B cell (primary cell): ENCODE data around the gene LILRB3. TPM values are rescaled to one million over a fixed set of nuclear protein-coding genes. Genes with fewer than 3 reads are reported as not detected.
"Not testable (repeated sequence)": the region's sequence is repeated elsewhere in the genome, so short reads cannot be mapped to it uniquely, and the experiment has no call there.

Experiments used
- ATAC-seq: fragments of 200-7000 bp; cut with Tn5 transposase; one replicate; pipeline ENCODE4 v1.10.0; 2021; ENCODE audit warnings: low read depth, mild to moderate bottlenecking, moderate number of reproducible peaks, moderate library complexity
- CTCF ChIA-PET: fragments of 350-600 bp; sonication (Branson Sonifier 250); formaldehyde crosslinking; loops from one replicate; lab custom pipeline; 2021; ENCODE audit warnings: antibody characterized with exemption, inconsistent platforms; lab: Charles Lee
- POLR2A ChIA-PET: fragments of 350-600 bp; sonication (Branson Sonifier 250); formaldehyde crosslinking; loops from one replicate; lab custom pipeline; 2021; ENCODE audit warnings: antibody characterized with exemption; lab: Charles Lee
- DNase-seq: peaks from one replicate; pipeline ENCODE4 v3.0.0; 2013
- H2AFZ ChIP-seq: 2 replicates; pipeline ENCODE4 v1.6.1; 2012; ENCODE audit warnings: mild to moderate bottlenecking, low read depth, low read length; ENCODE audit not compliant: insufficient read depth, poor library complexity, severe bottlenecking
- H3K27ac ChIP-seq, 2 donors: 1 replicate in 1 of 2; 2 replicates in 1 of 2; pipeline ENCODE4 v1.5.1; 2012 to 2013; ENCODE audit warnings: low read length in 2 of 2, mild to moderate bottlenecking in 2 of 2, moderate library complexity in 1 of 2
- H3K27me3 ChIP-seq, 4 experiments: fragments of 200-600 bp in 1 of 4; sonication (generic) in 1 of 4; replicated peaks in 1 of 4; 1 replicate in 2 of 4; 2 replicates in 2 of 4; pipeline versions ENCODE4 v1.6.1 to v1.7.0; 2013 to 2016; ENCODE audit warnings: low read length in 3 of 4, mild to moderate bottlenecking in 2 of 4, mixed read lengths in 1 of 4, moderate library complexity in 1 of 4; ENCODE audit not compliant: insufficient read depth in 4 of 4, control insufficient read depth in 3 of 4; ENCODE audit errors: control extremely low read depth in 1 of 4
- H3K36me3 ChIP-seq, 2 experiments: replicated peaks in 1 of 2; 1 replicate in 1 of 2; 2 replicates in 1 of 2; pipeline versions ENCODE4 v1.6.1 to v1.7.1; 2013; ENCODE audit warnings: low read length in 1 of 2; ENCODE audit not compliant: insufficient read depth in 2 of 2, control insufficient read depth in 1 of 2; ENCODE audit errors: control extremely low read depth in 1 of 2, extremely low read depth in 1 of 2
- H3K4me1 ChIP-seq, 2 donors: fragments of 200-600 bp in 1 of 2; sonication (generic) in 1 of 2; 1 replicate in 1 of 2; 2 replicates in 1 of 2; pipeline versions ENCODE4 v1.5.1 to v1.6.1; 2013 to 2017; ENCODE audit warnings: low read length in 2 of 2; ENCODE audit not compliant: control insufficient read depth in 2 of 2, insufficient read depth in 2 of 2
- H3K4me2 ChIP-seq: replicated peaks from 2 replicates; pipeline ENCODE3; 2012; ENCODE audit warnings: mild to moderate bottlenecking, low read depth, low read length; ENCODE audit not compliant: poor library complexity, severe bottlenecking
- H3K4me3 ChIP-seq, 5 experiments: fragments of 200-600 bp in 1 of 5; sonication (generic) in 1 of 5; 1 replicate in 3 of 5; 2 replicates in 2 of 5; pipeline versions ENCODE4 v1.5.1 to v1.7.0; 2011 to 2016; ENCODE audit warnings: low read length in 4 of 5, mild to moderate bottlenecking in 4 of 5, low read depth in 2 of 5, control low read depth in 1 of 5, moderate library complexity in 1 of 5; ENCODE audit not compliant: insufficient read depth in 1 of 5; ENCODE audit errors: control extremely low read depth in 1 of 5, extremely low read depth in 1 of 5
- H3K79me2 ChIP-seq: fragments of 200-600 bp; sonication (generic); one replicate; pipeline ENCODE4 v1.6.0; 2016; ENCODE audit warnings: low read length; ENCODE audit not compliant: control insufficient read depth, insufficient read depth
- H3K9ac ChIP-seq: fragments of 200-600 bp; sonication (generic); 2 replicates; pipeline ENCODE4 v1.6.1; 2017; ENCODE audit warnings: mild to moderate bottlenecking, low read length, moderate library complexity
- H3K9me3 ChIP-seq, 3 donors: one replicate each; pipeline versions ENCODE4 v1.6.1 to v1.7.1; 2013; ENCODE audit warnings: low read length in 2 of 3; ENCODE audit not compliant: control insufficient read depth in 2 of 3, insufficient read depth in 1 of 3; ENCODE audit errors: control extremely low read depth in 1 of 3
- H4K20me1 ChIP-seq: 2 replicates; pipeline ENCODE4 v1.6.0; 2012; ENCODE audit warnings: mild to moderate bottlenecking, low read length; ENCODE audit not compliant: insufficient read depth, control insufficient read depth, poor library complexity, severe bottlenecking
- H3K27ac Mint-ChIP-seq: one replicate; pipeline ENCODE4 v1.8.0; 2021; ENCODE audit warnings: mixed read lengths
- H3K27me3 Mint-ChIP-seq: one replicate; pipeline ENCODE4 v1.8.0; 2021; ENCODE audit warnings: mixed read lengths
- H3K4me1 Mint-ChIP-seq: one replicate; pipeline ENCODE4 v1.8.0; 2021; ENCODE audit warnings: mixed read lengths
- H3K4me3 Mint-ChIP-seq: one replicate; pipeline ENCODE4 v1.8.0; 2021; ENCODE audit warnings: mixed read lengths
- H3K9me3 Mint-ChIP-seq: one replicate; pipeline ENCODE4 v1.8.0; 2022; ENCODE audit warnings: mixed read lengths; ENCODE audit not compliant: insufficient read depth
- EZH2 ChIP-seq: IDR thresholded peaks from 2 replicates; pipeline ENCODE4 v1.6.1; 2012; ENCODE audit warnings: borderline replicate concordance, low read depth, mild to moderate bottlenecking, moderate library complexity, low read length; ENCODE audit not compliant: insufficient read depth, poor library complexity, severe bottlenecking
- WGBS: methylation state at CpG from one replicate; pipeline ENCODE4 v1.1.5; 2013; ENCODE audit warnings: missing lambda C conversion rate; ENCODE audit not compliant: insufficient coverage; 5-methylcytosine and 5-hydroxymethylcytosine counted together
- intact Hi-C: fragments of 100-400 bp; cut with micrococcal nuclease; formaldehyde crosslinking; loops from one replicate; pipeline ENCODE4 v1.10.0; 2022
- polyA plus RNA-seq: library from polyadenylated mRNA; depleted of rRNA; stranded (reverse); fragments of >200 nt; gene quantifications from 2 replicates; pipeline ENCODE4 v1.2.3, GENCODE V29; 2012
- total RNA-seq, 2 donors: library from RNA; stranded (reverse); fragments of 120-200 nt in 1 of 2; gene quantifications; 1 replicate in 1 of 2; 2 replicates in 1 of 2; pipeline versions ENCODE4 v1.2.3 to v1.2.4, GENCODE V29; 2013 to 2022
- TF ChIP-seq, protein P1 (sequence below): fragments of 200-600 bp; IDR thresholded peaks from one replicate; pipeline ENCODE4 v1.8.0; 2022; ENCODE audit warnings: antibody characterized with exemption, mild to moderate bottlenecking

LILRB3 gene
- total and polyA plus RNA-seq, 2 donors (not counting 1 experiment from before 2014, with no cell fraction given) = 0.25 to 2.3 TPM

DNA sequence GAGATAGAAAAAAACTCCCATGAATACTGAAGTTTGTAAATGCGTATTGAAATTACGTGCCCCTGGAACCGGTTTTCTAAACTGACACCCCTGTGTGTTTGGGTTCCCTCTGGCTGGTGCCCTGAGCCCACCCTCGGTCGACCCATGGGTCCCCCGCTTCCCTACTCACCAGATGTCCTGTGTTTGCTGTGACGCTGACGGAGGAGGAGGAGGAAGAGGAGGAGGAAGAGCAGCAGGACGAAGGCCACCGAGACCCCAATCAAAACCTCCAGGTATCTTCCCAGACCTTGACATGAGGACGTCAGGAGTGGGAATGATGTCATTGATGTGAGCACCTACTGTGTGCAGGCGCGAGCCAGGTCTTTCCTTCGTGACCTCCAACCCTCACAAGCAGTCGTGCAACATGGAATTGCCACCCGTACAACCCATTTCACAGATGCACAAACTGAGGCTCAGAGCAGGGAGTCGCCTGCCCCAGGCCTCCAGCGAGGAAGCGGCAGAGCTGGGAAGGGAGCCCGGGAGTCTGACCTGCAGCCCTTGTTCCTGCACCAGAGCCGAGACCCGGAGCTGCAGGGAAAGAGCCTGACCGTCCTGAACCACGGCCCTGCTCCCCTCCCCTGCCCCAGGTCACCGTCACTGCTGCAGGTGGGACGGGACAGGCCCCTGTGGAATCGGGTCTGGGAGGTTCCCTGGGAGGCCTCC is 3.7 kb downstream of the LILRB3 start:
- Histone ChIP-seq H4K20me1 (no peaks in the 10 kb centered on the region), H3K79me2 (no peaks in the 10 kb centered on the region), H3K4me3 (no peak overlapping the region), H3K9me3 (no peaks in the 10 kb centered on the region), H3K4me1 (peaks cover 0 to 11% of the 10 kb centered on the region in 2 donors), H3K9ac (no peak overlapping the region), H2AFZ (no peak overlapping the region), H3K27me3 (peaks cover 0 to 3% (median 0%) of the 10 kb centered on the region in 4 experiments), H3K27ac (no peak overlapping the region), H3K36me3 (no peaks in the 10 kb centered on the region), H3K4me2 (no peak overlapping the region)
- CTCF ChIA-PET = no interaction called here
- intact Hi-C loops = no loop called here
- Mint-ChIP-seq H3K27ac (no peak overlapping the region), H3K27me3 (peaks cover 5% of the 10 kb centered on the region), H3K4me3 (no peak overlapping the region), H3K4me1 (no peaks in the 10 kb centered on the region), H3K9me3 (no peaks in the 10 kb centered on the region)
- WGBS = 89% methylated on average over 16 of the region's 27 CpGs
- POLR2A ChIA-PET = no interaction called here
- ATAC-seq = no peak
- DNase-seq = no peak
- TF ChIP-seq, protein P1, sequence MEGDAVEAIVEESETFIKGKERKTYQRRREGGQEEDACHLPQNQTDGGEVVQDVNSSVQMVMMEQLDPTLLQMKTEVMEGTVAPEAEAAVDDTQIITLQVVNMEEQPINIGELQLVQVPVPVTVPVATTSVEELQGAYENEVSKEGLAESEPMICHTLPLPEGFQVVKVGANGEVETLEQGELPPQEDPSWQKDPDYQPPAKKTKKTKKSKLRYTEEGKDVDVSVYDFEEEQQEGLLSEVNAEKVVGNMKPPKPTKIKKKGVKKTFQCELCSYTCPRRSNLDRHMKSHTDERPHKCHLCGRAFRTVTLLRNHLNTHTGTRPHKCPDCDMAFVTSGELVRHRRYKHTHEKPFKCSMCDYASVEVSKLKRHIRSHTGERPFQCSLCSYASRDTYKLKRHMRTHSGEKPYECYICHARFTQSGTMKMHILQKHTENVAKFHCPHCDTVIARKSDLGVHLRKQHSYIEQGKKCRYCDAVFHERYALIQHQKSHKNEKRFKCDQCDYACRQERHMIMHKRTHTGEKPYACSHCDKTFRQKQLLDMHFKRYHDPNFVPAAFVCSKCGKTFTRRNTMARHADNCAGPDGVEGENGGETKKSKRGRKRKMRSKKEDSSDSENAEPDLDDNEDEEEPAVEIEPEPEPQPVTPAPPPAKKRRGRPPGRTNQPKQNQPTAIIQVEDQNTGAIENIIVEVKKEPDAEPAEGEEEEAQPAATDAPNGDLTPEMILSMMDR = no peak
- TF ChIP-seq EZH2 = no peak

DNA sequence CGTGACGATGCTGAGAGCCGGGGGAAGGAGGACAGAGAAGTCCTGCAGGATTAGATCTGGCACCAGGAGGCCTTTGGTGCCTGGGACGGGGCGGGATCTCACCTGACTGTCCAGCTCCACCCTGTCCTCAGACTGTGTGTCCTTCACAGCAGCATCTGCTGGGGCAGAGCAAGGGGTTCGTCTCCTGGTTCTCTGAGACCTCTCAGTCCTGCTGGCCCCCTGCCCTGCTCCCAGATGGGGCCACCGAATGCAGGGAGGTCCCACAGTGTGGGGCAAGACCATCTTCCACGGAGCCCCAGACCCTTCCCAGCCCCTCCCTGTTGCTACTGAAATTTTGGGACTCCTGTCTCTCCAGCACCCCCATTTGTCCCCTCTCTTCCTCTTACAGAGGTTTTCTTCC is 4.5 kb downstream of the LILRB3 start:
- 90% methylated on average over 7 of the region's 8 CpGs for WGBS
- Histone ChIP-seq H3K27ac (no peak overlapping the region), H4K20me1 (no peaks in the 10 kb centered on the region), H3K36me3 (no peaks in the 10 kb centered on the region), H3K27me3 (peaks cover 0 to 3% (median 0%) of the 10 kb centered on the region in 4 experiments), H3K4me3 (no peak overlapping the region), H3K4me2 (no peak overlapping the region), H3K9ac (no peak overlapping the region), H3K9me3 (no peaks in the 10 kb centered on the region), H2AFZ (no peak overlapping the region), H3K4me1 (peaks cover 0 to 7% of the 10 kb centered on the region in 2 donors), H3K79me2 (no peaks in the 10 kb centered on the region)
- intact Hi-C loops = no loop called here
- Mint-ChIP-seq H3K4me3 (no peak overlapping the region), H3K27me3 (no peaks in the 10 kb centered on the region), H3K9me3 (no peaks in the 10 kb centered on the region), H3K4me1 (no peaks in the 10 kb centered on the region), H3K27ac (no peak overlapping the region)
- CTCF ChIA-PET = no interaction called here
- no peak for TF ChIP-seq EZH2
- TF ChIP-seq, protein P1 = no peak
- POLR2A ChIA-PET = no interaction called here
- no peak for ATAC-seq
- DNase-seq = no peak

DNA sequence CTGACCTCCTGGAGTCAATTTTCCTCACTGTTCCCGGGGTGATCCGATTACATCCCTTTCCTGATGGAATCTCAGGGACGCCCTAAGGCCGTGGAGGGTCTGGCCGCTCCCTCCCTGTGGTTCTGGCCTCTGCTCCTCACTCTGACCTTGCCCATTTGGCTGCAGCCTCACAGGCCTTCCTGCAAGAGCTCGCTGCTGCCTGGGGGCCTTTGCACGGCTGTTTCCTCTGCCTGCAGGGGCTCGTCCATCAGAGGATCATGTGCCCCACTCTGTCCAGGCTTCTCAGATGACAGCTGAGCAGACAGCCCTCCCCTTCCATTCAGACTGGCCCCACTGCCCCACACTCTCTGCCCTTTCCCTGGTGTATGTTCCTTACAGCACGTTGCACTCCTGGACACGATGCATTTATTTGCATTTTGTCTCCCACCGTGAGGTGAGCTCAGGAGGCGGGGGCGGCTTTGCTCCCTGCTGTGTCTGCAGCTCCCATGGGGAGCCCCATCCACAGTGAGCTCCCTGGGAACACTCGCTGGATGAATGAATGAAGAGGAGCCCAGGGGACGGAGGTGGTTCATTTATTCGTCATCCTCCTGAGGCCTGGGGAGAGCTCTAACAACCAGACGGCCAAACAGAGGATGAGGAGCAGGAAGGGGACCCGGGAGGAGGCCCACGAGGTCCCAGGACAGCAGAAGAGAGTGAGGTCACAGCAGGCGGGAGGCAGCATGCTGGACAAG is 5.1 kb downstream of the LILRB3 start:
- H3K4me1 Mint-ChIP-seq, CTCF ChIA-PET, H3K4me3 Mint-ChIP-seq, H3K36me3 ChIP-seq, POLR2A ChIA-PET, DNase-seq, H3K9ac ChIP-seq, H3K79me2 ChIP-seq, intact Hi-C loops, H3K9me3 Mint-ChIP-seq, H2AFZ ChIP-seq, H3K4me1 ChIP-seq, H3K27ac Mint-ChIP-seq, H3K4me3 ChIP-seq, H3K4me2 ChIP-seq, H3K27ac ChIP-seq, H3K27me3 Mint-ChIP-seq, H3K9me3 ChIP-seq, H4K20me1 ChIP-seq, ATAC-seq, H3K27me3 ChIP-seq: not testable (repeated sequence)
- WGBS = 81% methylated on average over 9 of the region's 20 CpGs
